GM21528 (cell line): Measurements from ENCODE around the gene FITM1.
A peak's percentile ranks its signal among the peaks of the same experiment; 100 is the strongest.

ENCODE experiments used
- ATAC-seq: cut with Tn5 transposase; IDR thresholded peaks from one replicate; pipeline ENCODE4 v1.9.1; 2021; ENCODE audit warnings: mild to moderate bottlenecking, moderate library complexity; ENCODE audit not compliant: unreplicated experiment, low FRiP score

The FITM1 gene

DNA sequence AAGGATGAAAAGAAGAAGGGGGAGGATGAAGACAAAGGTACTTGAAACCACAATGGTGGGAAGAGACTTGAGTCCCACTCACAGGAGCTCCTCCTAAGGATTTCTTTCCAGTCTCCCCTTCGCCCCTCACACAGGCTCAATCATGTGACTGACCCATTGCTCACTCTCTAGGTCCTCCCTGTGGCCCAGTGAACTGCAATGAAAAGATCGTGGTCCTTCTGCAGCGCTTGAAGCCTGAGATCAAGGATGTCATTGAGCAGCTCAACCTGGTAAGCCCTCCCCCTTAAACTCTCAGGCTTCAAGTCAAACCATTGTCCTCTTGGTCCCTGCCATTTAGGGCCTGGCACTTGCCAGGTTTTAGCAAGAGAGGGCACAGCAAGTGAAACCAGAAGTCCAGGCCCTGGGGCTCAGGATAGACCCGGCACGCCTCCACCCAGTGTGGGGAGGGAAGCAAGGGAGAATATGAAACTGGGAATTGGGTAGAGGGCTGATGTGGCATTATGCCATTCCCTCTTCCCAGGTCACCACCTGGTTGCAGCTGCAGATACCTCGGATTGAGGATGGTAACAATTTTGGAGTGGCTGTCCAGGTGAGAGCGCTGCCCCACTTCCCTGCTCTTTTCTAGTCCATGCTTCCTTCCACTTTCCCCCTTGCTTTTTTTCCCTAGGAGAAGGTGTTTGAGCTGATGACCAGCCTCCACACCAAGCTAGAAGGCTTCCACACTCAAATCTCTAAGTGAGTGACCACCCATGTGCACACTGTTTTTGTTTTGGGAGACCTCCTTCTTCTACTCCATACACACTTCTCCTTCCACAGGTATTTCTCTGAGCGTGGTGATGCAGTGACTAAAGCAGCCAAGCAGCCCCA is 7.3 kb downstream of the FITM1 start:
- ATAC-seq: no peak

DNA sequence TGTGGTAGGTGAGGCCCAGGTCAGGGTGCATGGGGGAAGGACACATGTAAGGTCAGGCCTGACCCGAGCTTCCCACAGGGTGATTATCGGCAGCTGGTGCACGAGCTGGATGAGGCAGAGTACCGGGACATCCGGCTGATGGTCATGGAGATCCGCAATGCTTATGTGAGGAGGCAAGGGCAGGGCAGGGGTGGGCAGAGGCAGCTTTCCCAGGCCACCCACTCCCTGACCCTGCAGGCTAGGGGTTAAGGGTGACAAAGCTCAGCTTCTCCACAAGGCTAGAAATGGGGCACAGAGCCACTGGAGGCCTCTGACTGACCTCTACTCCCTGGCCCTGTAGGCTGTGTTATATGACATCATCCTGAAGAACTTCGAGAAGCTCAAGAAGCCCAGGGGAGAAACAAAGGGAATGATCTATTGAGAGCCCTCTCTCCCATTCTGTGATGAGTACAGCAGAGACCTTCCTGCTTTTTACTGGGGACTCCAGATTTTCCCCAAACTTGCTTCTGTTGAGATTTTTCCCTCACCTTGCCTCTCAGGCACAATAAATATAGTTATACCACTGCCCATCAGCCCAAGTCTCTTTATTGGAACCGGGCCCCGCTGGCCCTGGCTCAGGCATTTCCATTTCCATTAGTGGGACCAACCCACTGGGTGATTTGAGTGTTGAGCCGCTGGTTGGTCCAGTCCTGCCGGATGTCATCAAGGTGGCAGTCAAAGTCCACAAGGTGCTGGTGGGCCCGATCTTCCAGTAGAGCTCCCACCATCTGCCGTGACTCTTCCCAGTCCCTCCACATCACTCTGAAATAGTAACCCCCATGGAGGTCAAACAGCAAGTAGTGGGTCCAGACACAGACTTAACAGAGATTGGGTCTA is 8.2 kb downstream of the FITM1 start:
- no peak for ATAC-seq

- no peak for ATAC-seq
Observed at GRCh38 chr14:24139272-24139934, 8.9 kb downstream of the FITM1 start.

DNA sequence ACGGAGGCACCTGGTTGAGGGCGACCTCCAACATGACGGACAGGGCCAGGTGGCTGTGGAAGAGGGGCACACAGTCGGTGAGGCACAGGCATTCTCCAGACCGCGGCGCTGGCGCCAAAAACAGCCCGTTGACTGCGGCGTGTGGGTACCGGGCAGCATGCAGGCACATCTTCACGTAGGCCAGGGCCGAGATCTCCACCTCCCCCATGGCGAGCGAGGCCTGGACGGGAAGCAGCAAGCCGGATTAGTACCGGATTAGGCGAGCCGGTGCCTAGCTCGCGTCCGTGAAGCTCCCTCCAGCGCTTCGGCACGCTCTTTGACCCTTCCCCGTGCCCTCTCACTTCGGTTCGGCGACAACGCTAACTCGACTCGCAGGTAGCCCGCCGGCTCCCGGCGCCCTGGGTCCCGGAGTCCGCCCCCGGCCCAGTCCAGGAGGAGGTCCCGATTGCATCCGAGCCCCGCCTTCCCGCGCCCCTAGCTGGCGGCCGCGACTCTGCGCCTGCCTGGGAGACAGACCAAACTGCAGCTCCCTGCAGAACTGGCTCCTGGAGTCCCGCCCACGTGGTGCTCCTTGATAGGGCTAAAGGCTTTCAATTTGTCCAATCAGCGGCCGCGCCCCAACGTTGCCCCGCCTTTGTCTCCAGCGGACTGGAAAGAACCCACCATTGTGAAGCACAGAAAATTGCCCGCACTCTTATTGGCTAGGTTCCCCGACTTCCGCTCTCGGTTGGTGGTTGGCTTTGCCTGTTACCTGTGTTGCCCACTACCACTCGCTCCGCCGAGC is 10.8 kb downstream of the FITM1 start, which contains the start of gene EMC9:
EMC9 (minus strand) TSS at position 495 of the 784 bp plus-strand sequence; CDS start at position 208, 287 bp downstream.
- ATAC-seq: peak; percentile 85

GRCh38 chr14:24143511-24143910 is 13.1 kb downstream of the FITM1 start:
- no peak for ATAC-seq

GRCh38 chr14:24144451-24144850 is 14.0 kb downstream of the FITM1 start:
- no peak for ATAC-seq

- no peak for ATAC-seq
Observed at GRCh38 chr14:24145219-24145618, 14.8 kb downstream of the FITM1 start.

GRCh38 chr14:24145690-24146452 is 15.4 kb downstream of the FITM1 start:
- no peak for ATAC-seq

DNA sequence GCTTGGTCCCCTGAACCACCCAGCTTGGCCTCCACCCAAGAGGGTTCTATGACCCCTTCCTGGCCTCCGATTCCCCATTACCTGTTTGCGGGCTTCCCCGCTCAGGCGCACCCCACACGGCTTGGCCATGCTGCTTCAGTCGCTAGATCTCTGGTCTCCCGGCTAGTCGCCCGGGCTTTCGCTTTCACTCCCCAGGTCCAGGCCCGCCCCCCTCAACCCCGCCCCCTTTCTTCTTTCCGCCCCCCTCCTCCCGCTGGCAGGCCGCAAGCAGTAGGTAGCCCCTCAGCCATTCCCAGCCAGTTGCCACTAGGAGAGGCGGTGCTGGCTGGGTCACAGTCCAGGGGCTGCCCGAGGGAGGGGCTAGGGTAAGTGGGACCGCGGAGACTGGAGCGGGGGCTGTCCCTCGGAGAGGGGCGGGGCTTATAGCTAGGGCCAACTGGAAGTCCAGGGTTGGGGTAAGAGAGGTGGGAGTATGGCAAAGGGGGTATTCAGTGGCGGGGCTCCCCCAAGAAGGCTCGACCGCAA is 16.1 kb downstream of the FITM1 start, which contains the start of gene PSME2:
PSME2 (minus strand) TSS at position 158 of the 525 bp plus-strand sequence; CDS start at position 129, 29 bp downstream.
- ATAC-seq: peak; percentile 67

DNA sequence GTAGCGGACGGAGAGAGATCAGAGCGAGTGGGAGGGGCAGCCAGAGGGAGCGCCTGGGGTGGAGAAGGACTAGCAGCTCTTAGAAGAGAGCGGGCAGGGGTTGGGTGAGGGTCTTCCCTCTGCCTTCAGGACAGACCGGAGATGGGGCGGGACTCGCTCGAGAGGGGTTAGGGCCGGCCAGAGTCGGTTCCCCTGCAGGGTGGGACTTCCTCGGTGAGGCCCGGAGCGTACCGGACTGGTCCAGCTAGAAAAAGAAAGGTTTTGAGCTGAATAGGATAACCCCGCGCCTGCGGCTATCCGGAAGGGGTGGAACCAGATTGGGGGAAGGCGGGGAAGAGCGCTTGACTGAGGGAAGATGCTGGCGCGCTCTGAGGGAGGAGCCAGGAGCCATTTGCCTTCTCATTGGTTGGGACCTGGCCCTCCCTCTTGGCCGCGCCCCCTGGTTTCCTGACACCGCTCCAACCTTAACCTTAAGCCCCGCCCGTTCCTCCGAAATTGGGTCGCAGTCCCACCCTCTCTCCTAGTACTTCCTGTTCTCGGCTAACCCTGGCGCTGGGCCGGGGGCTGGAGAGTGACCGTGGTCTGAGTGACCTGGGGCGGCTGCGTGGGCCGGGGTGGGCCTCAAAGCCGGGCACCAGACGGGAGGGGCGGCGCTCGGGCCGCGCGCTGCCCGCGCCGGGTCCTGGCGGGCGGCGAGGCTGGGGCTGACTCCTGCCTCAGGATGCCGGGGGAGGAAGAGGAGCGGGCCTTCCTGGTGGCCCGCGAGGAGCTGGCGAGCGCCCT is 16.7 kb downstream of the FITM1 start, which contains the start of gene RNF31:
RNF31 (plus strand) TSS at position 521 of the 783 bp plus-strand sequence; CDS start at position 722, 201 bp downstream.
- peak; percentile 78 for ATAC-seq

- no peak for ATAC-seq
Observed at GRCh38 chr14:24147761-24148428, 17.4 kb downstream of the FITM1 start.

GRCh38 chr14:24149302-24149969 is 19.0 kb downstream of the FITM1 start:
- ATAC-seq: no peak

DNA sequence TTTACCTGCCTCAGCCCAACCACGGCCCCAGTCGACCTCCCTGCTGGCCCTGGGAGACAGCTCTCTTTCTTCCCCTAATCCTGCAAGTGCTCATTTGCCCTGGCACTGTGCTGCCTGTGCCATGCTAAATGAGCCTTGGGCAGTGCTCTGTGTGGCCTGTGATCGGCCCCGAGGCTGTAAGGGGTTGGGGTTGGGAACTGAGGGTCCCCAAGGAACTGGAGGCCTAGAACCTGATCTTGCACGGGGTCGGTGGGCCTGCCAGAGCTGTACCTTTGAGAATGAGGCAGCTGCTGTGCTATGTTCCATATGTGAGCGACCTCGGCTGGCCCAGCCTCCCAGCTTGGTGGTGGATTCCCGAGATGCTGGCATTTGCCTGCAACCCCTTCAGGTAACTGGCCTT is 19.6 kb downstream of the FITM1 start:
- no peak for ATAC-seq

- ATAC-seq: no peak
Observed at GRCh38 chr14:24150567-24150966, 20.1 kb downstream of the FITM1 start.

GRCh38 chr14:24150993-24151392 is 20.5 kb downstream of the FITM1 start:
- no peak for ATAC-seq

GRCh38 chr14:24151404-24152080 is 21.1 kb downstream of the FITM1 start:
- no peak for ATAC-seq
